CD14-positive monocyte (primary cell): ENCODE results near the gene OSBPL10. TPM values are rescaled to one million over a fixed set of nuclear protein-coding genes. Genes with fewer than 3 reads are reported as not detected.
"Not testable (repeated sequence)": the region's sequence is repeated elsewhere in the genome, so short reads cannot be mapped to it uniquely, and the experiment has no call there.

Source experiments
- DNase-seq, 3 donors: peaks; one replicate each; pipeline ENCODE4 v3.0.0-alpha.2; 2011 to 2022
- H2AFZ ChIP-seq: 2 replicates; pipeline ENCODE4 v1.6.0; 2012; ENCODE audit warnings: mild to moderate bottlenecking, low read depth, low read length, inconsistent platforms; ENCODE audit not compliant: insufficient read depth, poor library complexity, severe bottlenecking
- H3K27ac ChIP-seq, 2 donors: 1 replicate in 1 of 2; 2 replicates in 1 of 2; pipeline ENCODE4 v1.5.1; 2012 to 2013; ENCODE audit warnings: low read length in 2 of 2, control low read depth in 1 of 2, inconsistent platforms in 1 of 2, low read depth in 1 of 2, mild to moderate bottlenecking in 1 of 2
- H3K27me3 ChIP-seq, 2 donors: one replicate each; pipeline versions ENCODE4 v1.6.0 to v1.6.1; 2011 to 2013; ENCODE audit warnings: low read length in 2 of 2; ENCODE audit not compliant: control insufficient read depth in 2 of 2, insufficient read depth in 2 of 2
- H3K36me3 ChIP-seq, 2 donors: replicated peaks in 1 of 2; 1 replicate in 1 of 2; 2 replicates in 1 of 2; pipeline versions ENCODE4 v1.5.1 to v1.6.1; 2012 to 2013; ENCODE audit warnings: low read length in 2 of 2, control low read depth in 1 of 2, inconsistent platforms in 1 of 2, mild to moderate bottlenecking in 1 of 2; ENCODE audit not compliant: insufficient read depth in 2 of 2, control insufficient read depth in 1 of 2
- H3K4me1 ChIP-seq, 2 donors: 1 replicate in 1 of 2; 2 replicates in 1 of 2; pipeline versions ENCODE4 v1.5.1 to v1.6.1; 2012 to 2013; ENCODE audit warnings: low read length in 2 of 2, control low read depth in 1 of 2, inconsistent platforms in 1 of 2, mild to moderate bottlenecking in 1 of 2, moderate library complexity in 1 of 2; ENCODE audit not compliant: insufficient read depth in 2 of 2, control insufficient read depth in 1 of 2
- H3K4me2 ChIP-seq: replicated peaks from 2 replicates; pipeline ENCODE3; 2012; ENCODE audit warnings: low read length, moderate library complexity, mild to moderate bottlenecking; ENCODE audit not compliant: poor library complexity, severe bottlenecking; ENCODE audit errors: extremely low read depth
- H3K4me3 ChIP-seq, 3 experiments: fragments of 200-600 bp in 1 of 3; sonication (generic) in 1 of 3; replicated peaks in 1 of 3; 1 replicate in 2 of 3; 2 replicates in 1 of 3; pipeline ENCODE4 v1.5.1; 2011 to 2013; ENCODE audit warnings: low read length in 3 of 3, mild to moderate bottlenecking in 3 of 3, control low read depth in 2 of 3, low read depth in 2 of 3, inconsistent platforms in 1 of 3, moderate library complexity in 1 of 3
- H3K79me2 ChIP-seq: 2 replicates; pipeline ENCODE4 v1.6.0; 2012; ENCODE audit warnings: mild to moderate bottlenecking, control low read depth, inconsistent platforms, low read length, moderate library complexity; ENCODE audit not compliant: insufficient read depth
- H3K9ac ChIP-seq: 2 replicates; pipeline ENCODE4 v1.6.0; 2017; ENCODE audit warnings: low read length, mild to moderate bottlenecking; ENCODE audit not compliant: insufficient read depth, poor library complexity, severe bottlenecking
- H3K9me3 ChIP-seq, 2 donors: replicated peaks in 1 of 2; 1 replicate in 1 of 2; 2 replicates in 1 of 2; pipeline versions ENCODE4 v1.5.1 to v1.6.1; 2012 to 2013; ENCODE audit warnings: low read length in 2 of 2, control low read depth in 1 of 2; ENCODE audit not compliant: control insufficient read depth in 1 of 2, insufficient read depth in 1 of 2
- H4K20me1 ChIP-seq: 2 replicates; pipeline ENCODE4 v1.6.0; 2012; ENCODE audit warnings: mild to moderate bottlenecking, low read length, control low read depth, moderate library complexity; ENCODE audit not compliant: insufficient read depth
- H3K27ac Mint-ChIP-seq, 7 donors: one replicate each; pipeline ENCODE4 v1.8.0; 2020; ENCODE audit warnings: mild to moderate bottlenecking in 7 of 7, mixed read lengths in 7 of 7, moderate library complexity in 6 of 7, inconsistent platforms in 2 of 7
- H3K27me3 Mint-ChIP-seq, 3 donors: one replicate each; pipeline ENCODE4 v1.8.0; 2021 to 2022; ENCODE audit warnings: low read depth in 3 of 3, mild to moderate bottlenecking in 3 of 3, mixed read lengths in 3 of 3, moderate library complexity in 3 of 3, inconsistent platforms in 1 of 3
- H3K36me3 Mint-ChIP-seq, 2 donors: one replicate each; pipeline ENCODE4 v1.8.0; 2020; ENCODE audit warnings: mixed read lengths in 2 of 2, inconsistent platforms in 1 of 2, mild to moderate bottlenecking in 1 of 2
- H3K4me1 Mint-ChIP-seq: one replicate; pipeline ENCODE4 v1.8.0; 2020; ENCODE audit warnings: mild to moderate bottlenecking, mixed read lengths
- H3K4me3 Mint-ChIP-seq, 2 donors: one replicate each; pipeline ENCODE4 v1.8.0; 2020; ENCODE audit warnings: mild to moderate bottlenecking in 2 of 2, mixed read lengths in 2 of 2, moderate library complexity in 1 of 2
- H3K9me3 Mint-ChIP-seq, 7 donors: one replicate each; pipeline ENCODE4 v1.8.0; 2020 to 2022; ENCODE audit warnings: mixed read lengths in 7 of 7, mild to moderate bottlenecking in 6 of 7, moderate library complexity in 6 of 7, inconsistent platforms in 2 of 7
- WGBS: methylation state at CpG from one replicate; pipeline ENCODE4 v1.1.5; 2013; ENCODE audit warnings: missing lambda C conversion rate; ENCODE audit not compliant: insufficient coverage; 5-methylcytosine and 5-hydroxymethylcytosine counted together
- intact Hi-C, 2 donors: fragments of 100-400 bp; cut with micrococcal nuclease; formaldehyde crosslinking; loops; one replicate each; pipeline versions ENCODE4 v1.15.0 to v1.15.1; 2023
- polyA plus RNA-seq, 3 donors: library from polyadenylated mRNA; depleted of rRNA in 1 of 3; unstranded in 2 of 3; stranded (reverse) in 1 of 3; fragments of 300-500 nt in 2 of 3; fragments of >200 nt in 1 of 3; fragmentation: Illumina TruSeq in 2 of 3; gene quantifications; 1 replicate in 2 of 3; 2 replicates in 1 of 3; pipeline ENCODE4 v1.2.3, GENCODE V29; 2012 to 2021
- TF ChIP-seq, protein P1 (sequence below): fragments of 200-600 bp; IDR thresholded peaks from one replicate; pipeline ENCODE4 v1.8.0; 2022; ENCODE audit warnings: antibody characterized with exemption, mild to moderate bottlenecking

The OSBPL10 gene
- polyA plus RNA-seq, 3 donors: 0.03 TPM; not detected in 2

DNA sequence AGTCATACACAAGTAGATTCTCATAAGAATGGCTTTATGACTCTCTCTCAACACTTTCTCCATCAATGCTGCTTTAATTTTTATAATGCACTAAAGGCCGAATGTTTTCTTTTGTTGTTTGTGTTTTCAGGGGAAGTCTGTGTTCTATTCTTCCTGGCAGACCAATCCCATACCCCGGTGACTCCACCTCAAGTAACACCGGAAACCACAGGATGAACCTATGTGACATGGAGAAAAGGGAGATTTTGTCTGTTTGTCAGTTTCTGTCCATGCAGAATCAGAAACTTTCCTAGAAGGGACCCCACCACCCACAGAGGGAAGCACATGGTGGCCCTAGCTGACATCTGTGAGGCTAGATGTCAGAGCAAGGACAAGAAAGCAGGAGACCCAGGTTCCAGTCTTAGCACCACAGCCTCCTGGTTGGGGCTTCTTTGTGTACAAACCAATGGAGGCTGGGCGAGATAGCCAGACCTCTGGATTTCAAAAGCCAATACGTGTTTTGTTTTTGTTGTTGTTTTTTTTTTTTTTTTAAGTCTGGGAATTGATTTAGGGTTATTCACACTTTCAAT, 109.0 kb downstream of the OSBPL10 start:
- H3K79me2 ChIP-seq: no peaks in the 10 kb centered on the region
- Mint-ChIP-seq H3K27ac (no peak overlapping the region), H3K27me3 (peaks cover 0 to 1% (median 0%) of the 10 kb centered on the region in 3 donors)

DNA sequence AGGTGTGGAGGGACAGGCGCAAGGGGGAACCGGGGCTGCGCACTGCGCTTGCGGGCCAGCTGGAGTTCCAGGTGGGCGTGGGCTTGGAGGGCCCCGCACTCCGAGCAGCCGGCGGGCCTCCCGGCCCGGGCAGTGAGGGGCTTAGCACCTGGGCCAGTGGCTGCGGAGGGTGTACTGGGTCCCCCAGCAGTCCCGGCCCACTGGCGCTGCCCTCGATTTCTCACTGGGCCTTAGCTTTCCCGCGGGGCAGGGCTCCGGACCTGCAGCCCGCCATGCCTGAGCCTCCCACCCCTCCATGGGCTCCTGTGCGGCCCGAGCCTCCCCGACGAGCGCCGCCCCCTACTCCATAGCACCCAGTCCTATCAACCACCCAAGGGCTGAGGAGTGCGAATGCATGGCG, 111.0 kb downstream of the OSBPL10 start:
- H2AFZ ChIP-seq, H3K27ac ChIP-seq, H3K4me3 Mint-ChIP-seq, H3K9me3 ChIP-seq, H3K27me3 ChIP-seq, H3K36me3 Mint-ChIP-seq, H3K79me2 ChIP-seq, H3K9ac ChIP-seq, DNase-seq, H3K4me1 ChIP-seq, H3K27ac Mint-ChIP-seq, H3K36me3 ChIP-seq, H3K27me3 Mint-ChIP-seq, H3K4me2 ChIP-seq, H4K20me1 ChIP-seq, H3K4me1 Mint-ChIP-seq, H3K4me3 ChIP-seq, intact Hi-C loops: not testable (repeated sequence)
- peaks cover 0 to 12% (median 3%) of the 10 kb centered on the region in 7 donors for H3K9me3 Mint-ChIP-seq
- 97% methylated on average over 18 of the region's 28 CpGs for WGBS

More for the DNA sequence above, 109.0 kb downstream of the OSBPL10 start:
- no peaks in the 10 kb centered on the region for H3K27me3 ChIP-seq
- H3K9ac ChIP-seq: no peak overlapping the region
- WGBS: no CpG with 5 or more reads among the region's 5 CpGs
- no peak overlapping the region for H2AFZ ChIP-seq
- no peaks in the 10 kb centered on the region for H3K9me3 ChIP-seq
- H3K4me3 ChIP-seq: no peak overlapping the region
- no peak overlapping the region for H3K4me3 Mint-ChIP-seq
- no peaks in the 10 kb centered on the region for H3K36me3 Mint-ChIP-seq
- no peak overlapping the region for H3K4me2 ChIP-seq
- TF ChIP-seq, protein P1, sequence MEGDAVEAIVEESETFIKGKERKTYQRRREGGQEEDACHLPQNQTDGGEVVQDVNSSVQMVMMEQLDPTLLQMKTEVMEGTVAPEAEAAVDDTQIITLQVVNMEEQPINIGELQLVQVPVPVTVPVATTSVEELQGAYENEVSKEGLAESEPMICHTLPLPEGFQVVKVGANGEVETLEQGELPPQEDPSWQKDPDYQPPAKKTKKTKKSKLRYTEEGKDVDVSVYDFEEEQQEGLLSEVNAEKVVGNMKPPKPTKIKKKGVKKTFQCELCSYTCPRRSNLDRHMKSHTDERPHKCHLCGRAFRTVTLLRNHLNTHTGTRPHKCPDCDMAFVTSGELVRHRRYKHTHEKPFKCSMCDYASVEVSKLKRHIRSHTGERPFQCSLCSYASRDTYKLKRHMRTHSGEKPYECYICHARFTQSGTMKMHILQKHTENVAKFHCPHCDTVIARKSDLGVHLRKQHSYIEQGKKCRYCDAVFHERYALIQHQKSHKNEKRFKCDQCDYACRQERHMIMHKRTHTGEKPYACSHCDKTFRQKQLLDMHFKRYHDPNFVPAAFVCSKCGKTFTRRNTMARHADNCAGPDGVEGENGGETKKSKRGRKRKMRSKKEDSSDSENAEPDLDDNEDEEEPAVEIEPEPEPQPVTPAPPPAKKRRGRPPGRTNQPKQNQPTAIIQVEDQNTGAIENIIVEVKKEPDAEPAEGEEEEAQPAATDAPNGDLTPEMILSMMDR: no peak
- peaks cover 0 to 8% (median 3%) of the 10 kb centered on the region in 7 donors for H3K9me3 Mint-ChIP-seq
- no peaks in the 10 kb centered on the region for H3K4me1 Mint-ChIP-seq
- intact Hi-C loops: no loop called here
- no peaks in the 10 kb centered on the region for H3K36me3 ChIP-seq
- no peak overlapping the region for H3K27ac ChIP-seq
- no peak for DNase-seq
- H3K4me1 ChIP-seq: no peaks in the 10 kb centered on the region
- no peaks in the 10 kb centered on the region for H4K20me1 ChIP-seq
